ENCODE results near the gene LEKR1.
A peak's percentile ranks its signal among the peaks of the same experiment; 100 is the strongest.

The LEKR1 gene

DNA sequence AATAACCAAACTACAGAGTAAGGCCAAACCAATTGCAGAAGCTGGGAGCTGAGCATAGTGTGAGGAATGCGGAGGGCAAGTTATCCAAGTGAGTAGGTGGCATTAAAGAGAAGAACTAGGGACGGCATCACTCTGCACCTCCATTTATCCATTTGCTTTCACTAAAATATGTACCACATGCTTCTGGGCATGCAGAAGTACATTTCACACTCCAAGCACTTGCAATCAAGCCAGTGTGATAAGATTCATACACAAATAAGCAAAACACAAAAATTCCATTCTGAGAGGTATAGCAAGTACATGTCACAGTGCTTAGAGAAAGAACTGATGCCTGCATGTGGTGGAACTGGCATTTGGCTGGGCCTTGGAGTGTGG, 252.6 kb downstream of the LEKR1 start (continued):
- TF ChIP-seq, protein P1, sequence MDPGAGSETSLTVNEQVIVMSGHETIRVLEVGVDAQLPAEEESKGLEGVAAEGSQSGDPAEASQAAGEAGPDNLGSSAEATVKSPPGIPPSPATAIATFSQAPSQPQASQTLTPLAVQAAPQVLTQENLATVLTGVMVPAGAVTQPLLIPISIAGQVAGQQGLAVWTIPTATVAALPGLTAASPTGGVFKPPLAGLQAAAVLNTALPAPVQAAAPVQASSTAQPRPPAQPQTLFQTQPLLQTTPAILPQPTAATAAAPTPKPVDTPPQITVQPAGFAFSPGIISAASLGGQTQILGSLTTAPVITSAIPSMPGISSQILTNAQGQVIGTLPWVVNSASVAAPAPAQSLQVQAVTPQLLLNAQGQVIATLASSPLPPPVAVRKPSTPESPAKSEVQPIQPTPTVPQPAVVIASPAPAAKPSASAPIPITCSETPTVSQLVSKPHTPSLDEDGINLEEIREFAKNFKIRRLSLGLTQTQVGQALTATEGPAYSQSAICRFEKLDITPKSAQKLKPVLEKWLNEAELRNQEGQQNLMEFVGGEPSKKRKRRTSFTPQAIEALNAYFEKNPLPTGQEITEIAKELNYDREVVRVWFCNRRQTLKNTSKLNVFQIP (CRISPR knock-in tag; IDR thresholded peaks at IDR 0.05; ENCODE audit: borderline replicate concordance, low read depth): no peak
- TF ChIP-seq ZFP3 (CRISPR knock-in tag; IDR thresholded peaks at IDR 0.05): no peak
- TF ChIP-seq ISL1 (CRISPR knock-in tag; IDR thresholded peaks at IDR 0.05): no peak

DNA sequence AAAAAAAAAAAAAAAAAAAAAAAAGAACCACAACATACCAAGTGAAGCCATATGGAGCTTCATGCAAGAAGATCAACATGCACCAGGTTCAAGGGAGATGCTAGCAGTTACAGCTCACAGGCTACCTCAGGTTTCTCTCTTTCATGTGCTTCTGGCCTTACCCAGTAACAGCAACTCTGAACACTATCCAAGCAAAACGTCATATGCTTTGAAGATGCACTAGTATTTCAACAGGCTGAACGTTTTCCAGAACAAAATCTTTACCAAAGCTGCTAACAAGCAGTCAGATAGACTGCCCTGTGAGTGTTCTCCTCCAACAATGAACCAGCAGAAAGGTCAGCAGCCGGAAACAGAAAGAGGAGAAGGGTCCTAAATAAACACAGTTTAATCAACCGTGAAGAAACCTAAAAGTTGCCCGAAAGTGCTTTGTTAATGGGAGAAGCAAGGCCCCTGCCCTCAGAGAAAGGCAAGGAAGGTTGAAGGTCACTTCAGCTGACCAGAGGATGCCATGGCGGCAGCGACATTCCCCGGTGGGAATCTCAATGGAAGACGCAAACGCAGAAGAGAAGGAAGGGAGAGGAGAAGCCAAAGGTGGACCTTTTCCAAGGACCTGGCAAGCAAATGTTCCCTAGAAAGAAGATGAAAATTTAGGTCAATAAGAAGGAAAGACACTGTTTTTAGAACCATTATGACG, 253.7 kb downstream of the LEKR1 start:
- no peak for ATAC-seq
- no peak for TF ChIP-seq TOX (CRISPR knock-in tag; IDR thresholded peaks at IDR 0.05; ENCODE audit: borderline replicate concordance)

DNA sequence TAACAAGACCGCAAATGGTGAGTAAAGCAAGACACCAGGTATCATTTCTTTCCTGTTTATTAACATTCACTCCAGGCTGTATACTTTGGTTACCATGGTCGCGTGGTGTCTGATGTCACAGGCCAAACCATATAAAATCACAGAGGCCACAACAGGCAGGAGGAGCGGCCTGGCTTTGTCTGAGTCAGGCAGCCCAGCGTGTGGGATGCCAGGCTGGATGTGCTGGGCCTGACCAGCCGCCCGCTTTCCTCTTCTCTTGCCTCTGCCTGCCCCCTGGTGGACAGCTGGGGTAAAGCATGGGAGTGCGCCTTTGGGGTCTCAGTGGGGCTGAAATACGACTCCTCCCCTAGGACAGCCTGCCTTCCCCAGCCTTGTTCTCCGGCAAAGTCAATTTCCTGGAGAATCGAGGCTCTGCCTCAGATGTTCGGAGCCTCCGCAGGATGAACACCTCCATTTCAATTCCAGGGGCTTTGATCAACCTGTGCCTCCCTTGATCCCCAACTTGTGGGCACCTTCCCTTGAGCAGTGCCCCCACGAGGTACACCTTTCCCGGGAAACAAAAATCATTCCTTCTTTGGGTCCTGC, 255.6 kb downstream of the LEKR1 start:
- ATAC-seq: peak; percentile 98
- no peak for TF ChIP-seq SNAI2 (CRISPR knock-in tag; IDR thresholded peaks at IDR 0.05)
- no peak for TF ChIP-seq OSR1 (CRISPR knock-in tag; IDR thresholded peaks at IDR 0.05)
- TF ChIP-seq ZNF70 (CRISPR knock-in tag; IDR thresholded peaks at IDR 0.05): no peak
- TF ChIP-seq, protein P2, sequence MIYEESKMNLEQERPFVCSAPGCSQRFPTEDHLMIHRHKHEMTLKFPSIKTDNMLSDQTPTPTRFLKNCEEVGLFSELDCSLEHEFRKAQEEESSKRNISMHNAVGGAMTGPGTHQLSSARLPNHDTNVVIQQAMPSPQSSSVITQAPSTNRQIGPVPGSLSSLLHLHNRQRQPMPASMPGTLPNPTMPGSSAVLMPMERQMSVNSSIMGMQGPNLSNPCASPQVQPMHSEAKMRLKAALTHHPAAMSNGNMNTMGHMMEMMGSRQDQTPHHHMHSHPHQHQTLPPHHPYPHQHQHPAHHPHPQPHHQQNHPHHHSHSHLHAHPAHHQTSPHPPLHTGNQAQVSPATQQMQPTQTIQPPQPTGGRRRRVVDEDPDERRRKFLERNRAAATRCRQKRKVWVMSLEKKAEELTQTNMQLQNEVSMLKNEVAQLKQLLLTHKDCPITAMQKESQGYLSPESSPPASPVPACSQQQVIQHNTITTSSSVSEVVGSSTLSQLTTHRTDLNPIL (CRISPR knock-in tag; IDR thresholded peaks at IDR 0.05; ENCODE audit: low read depth): no peak

DNA sequence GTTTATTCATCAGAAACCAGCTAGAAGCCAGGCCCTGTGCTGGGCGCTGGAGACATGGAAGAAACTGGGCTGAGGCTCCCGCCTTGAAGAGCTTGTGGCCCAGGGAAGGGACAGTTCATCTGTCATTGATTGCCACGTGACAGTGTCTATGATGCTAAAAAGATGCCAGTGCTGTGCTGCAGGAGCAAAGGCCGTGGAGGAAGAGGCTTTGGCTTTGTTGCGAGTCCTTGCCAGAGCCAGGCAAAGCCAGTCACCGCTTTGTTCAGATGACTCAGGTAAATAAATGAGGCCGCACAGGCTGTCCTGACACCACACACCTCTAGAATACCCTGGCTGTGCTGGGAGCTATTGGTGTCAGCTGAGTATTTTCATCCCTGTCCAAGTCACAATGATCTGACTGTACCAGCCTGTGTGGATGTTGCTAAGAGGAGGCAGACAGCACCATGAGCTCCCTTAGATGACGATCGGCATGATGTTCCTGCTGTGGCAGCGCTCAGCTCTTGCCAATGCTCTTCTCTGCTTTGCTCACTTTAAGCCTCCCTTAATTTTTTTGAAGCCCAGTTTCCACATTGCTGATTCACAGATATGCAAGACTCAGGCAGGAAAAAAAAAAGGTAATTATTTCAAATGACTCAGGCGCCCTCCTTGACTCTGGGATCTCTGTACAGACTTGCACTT, 256.3 kb downstream of the LEKR1 start:
- no peak for TF ChIP-seq ZNF565 (CRISPR knock-in tag; conservative IDR thresholded peaks at IDR 0.05; ENCODE audit: low read depth)
- TF ChIP-seq GLIS3 (CRISPR knock-in tag; IDR thresholded peaks at IDR 0.05): no peak
- no peak for TF ChIP-seq CSDC2 (CRISPR knock-in tag; IDR thresholded peaks at IDR 0.05)
- TF ChIP-seq RARB (CRISPR knock-in tag; IDR thresholded peaks at IDR 0.05): no peak
- TF ChIP-seq ZNF70 (CRISPR knock-in tag; IDR thresholded peaks at IDR 0.05): no peak
- no peak for TF ChIP-seq ZFP3 (CRISPR knock-in tag; IDR thresholded peaks at IDR 0.05)
- TF ChIP-seq ZFP30 (CRISPR knock-in tag; IDR thresholded peaks at IDR 0.05): no peak
- TF ChIP-seq ESRRG (CRISPR knock-in tag; IDR thresholded peaks at IDR 0.05): no peak
- TF ChIP-seq PPARA (CRISPR knock-in tag; IDR thresholded peaks at IDR 0.05; ENCODE audit: borderline replicate concordance): no peak
- TF ChIP-seq, protein P3, sequence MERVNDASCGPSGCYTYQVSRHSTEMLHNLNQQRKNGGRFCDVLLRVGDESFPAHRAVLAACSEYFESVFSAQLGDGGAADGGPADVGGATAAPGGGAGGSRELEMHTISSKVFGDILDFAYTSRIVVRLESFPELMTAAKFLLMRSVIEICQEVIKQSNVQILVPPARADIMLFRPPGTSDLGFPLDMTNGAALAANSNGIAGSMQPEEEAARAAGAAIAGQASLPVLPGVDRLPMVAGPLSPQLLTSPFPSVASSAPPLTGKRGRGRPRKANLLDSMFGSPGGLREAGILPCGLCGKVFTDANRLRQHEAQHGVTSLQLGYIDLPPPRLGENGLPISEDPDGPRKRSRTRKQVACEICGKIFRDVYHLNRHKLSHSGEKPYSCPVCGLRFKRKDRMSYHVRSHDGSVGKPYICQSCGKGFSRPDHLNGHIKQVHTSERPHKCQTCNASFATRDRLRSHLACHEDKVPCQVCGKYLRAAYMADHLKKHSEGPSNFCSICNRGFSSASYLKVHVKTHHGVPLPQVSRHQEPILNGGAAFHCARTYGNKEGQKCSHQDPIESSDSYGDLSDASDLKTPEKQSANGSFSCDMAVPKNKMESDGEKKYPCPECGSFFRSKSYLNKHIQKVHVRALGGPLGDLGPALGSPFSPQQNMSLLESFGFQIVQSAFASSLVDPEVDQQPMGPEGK (CRISPR knock-in tag; IDR thresholded peaks at IDR 0.05; ENCODE audit: borderline replicate concordance): no peak
- TF ChIP-seq, protein P4, sequence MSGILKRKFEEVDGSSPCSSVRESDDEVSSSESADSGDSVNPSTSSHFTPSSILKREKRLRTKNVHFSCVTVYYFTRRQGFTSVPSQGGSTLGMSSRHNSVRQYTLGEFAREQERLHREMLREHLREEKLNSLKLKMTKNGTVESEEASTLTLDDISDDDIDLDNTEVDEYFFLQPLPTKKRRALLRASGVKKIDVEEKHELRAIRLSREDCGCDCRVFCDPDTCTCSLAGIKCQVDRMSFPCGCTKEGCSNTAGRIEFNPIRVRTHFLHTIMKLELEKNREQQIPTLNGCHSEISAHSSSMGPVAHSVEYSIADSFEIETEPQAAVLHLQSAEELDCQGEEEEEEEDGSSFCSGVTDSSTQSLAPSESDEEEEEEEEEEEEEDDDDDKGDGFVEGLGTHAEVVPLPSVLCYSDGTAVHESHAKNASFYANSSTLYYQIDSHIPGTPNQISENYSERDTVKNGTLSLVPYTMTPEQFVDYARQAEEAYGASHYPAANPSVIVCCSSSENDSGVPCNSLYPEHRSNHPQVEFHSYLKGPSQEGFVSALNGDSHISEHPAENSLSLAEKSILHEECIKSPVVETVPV (CRISPR knock-in tag; IDR thresholded peaks at IDR 0.05): no peak
- TF ChIP-seq ISL1 (CRISPR knock-in tag; IDR thresholded peaks at IDR 0.05): no peak
- TF ChIP-seq OSR1 (CRISPR knock-in tag; IDR thresholded peaks at IDR 0.05): no peak
- no peak for TF ChIP-seq SNAI2 (CRISPR knock-in tag; IDR thresholded peaks at IDR 0.05)

DNA sequence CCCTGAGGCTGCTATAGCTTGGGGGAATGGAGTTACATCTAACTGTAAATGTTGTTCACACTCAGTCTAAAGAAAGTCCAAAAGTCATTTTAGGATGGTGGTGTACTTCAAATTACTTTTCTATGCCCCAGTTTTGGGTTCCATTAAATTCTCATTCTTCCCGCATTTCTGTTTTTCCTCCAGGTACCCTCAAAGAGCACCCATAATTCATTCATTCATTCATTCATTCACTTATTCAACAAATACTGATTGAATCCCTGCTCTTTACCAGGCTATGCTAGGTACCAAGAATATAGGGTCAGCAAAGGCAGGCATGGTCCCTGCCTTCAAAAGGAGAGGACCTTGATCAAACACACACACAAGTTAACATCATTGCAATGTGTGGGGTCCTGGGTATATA, 257.7 kb downstream of the LEKR1 start:
- no peak for ATAC-seq
- TF ChIP-seq ZFP3 (CRISPR knock-in tag; IDR thresholded peaks at IDR 0.05) (no peak), OSR1 (CRISPR knock-in tag; IDR thresholded peaks at IDR 0.05) (no peak), ISL1 (CRISPR knock-in tag; IDR thresholded peaks at IDR 0.05) (no peak), ESRRG (CRISPR knock-in tag; IDR thresholded peaks at IDR 0.05) (no peak), ZFP30 (CRISPR knock-in tag; IDR thresholded peaks at IDR 0.05) (no peak), TOX (CRISPR knock-in tag; IDR thresholded peaks at IDR 0.05; ENCODE audit: borderline replicate concordance) (no peak), PPARA (CRISPR knock-in tag; IDR thresholded peaks at IDR 0.05; ENCODE audit: borderline replicate concordance) (no peak), BACH2 (CRISPR knock-in tag; IDR thresholded peaks at IDR 0.05; ENCODE audit: borderline replicate concordance) (no peak), TCF4 (CRISPR knock-in tag; IDR thresholded peaks at IDR 0.05; ENCODE audit: borderline replicate concordance) (no peak), ZNF565 (CRISPR knock-in tag; conservative IDR thresholded peaks at IDR 0.05; ENCODE audit: low read depth) (no peak)
- TF ChIP-seq, protein P4 (CRISPR knock-in tag; IDR thresholded peaks at IDR 0.05): no peak

More for the DNA sequence above, 256.3 kb downstream of the LEKR1 start:
- ATAC-seq: peak; percentile 13; the same call in 2 of the 3 replicates
